Mammary epithelial cell (primary cell): Measurements from ENCODE around the gene S100A12.

Experiments used
- EZH2 ChIP-seq: IDR thresholded peaks from 2 replicates; pipeline ENCODE4 v1.6.1; 2012; ENCODE audit warnings: low read length, inconsistent platforms, borderline replicate concordance
- TF ChIP-seq, protein P1 (sequence below), 2 donors: IDR thresholded peaks in 1 of 2; conservative IDR thresholded peaks in 1 of 2; 2 replicates each; pipeline ENCODE4 v1.5.1; 2011 to 2012; ENCODE audit warnings: inconsistent platforms in 2 of 2, low read length in 2 of 2, mild to moderate bottlenecking in 2 of 2, control low read depth in 1 of 2, low read depth in 1 of 2; ENCODE audit not compliant: insufficient read depth in 1 of 2; ENCODE audit errors: extremely low read depth in 1 of 2

GRCh38 chr1:153422450-153423068 is 47.1 kb upstream of the S100A12 start:
- TF ChIP-seq, protein P1, sequence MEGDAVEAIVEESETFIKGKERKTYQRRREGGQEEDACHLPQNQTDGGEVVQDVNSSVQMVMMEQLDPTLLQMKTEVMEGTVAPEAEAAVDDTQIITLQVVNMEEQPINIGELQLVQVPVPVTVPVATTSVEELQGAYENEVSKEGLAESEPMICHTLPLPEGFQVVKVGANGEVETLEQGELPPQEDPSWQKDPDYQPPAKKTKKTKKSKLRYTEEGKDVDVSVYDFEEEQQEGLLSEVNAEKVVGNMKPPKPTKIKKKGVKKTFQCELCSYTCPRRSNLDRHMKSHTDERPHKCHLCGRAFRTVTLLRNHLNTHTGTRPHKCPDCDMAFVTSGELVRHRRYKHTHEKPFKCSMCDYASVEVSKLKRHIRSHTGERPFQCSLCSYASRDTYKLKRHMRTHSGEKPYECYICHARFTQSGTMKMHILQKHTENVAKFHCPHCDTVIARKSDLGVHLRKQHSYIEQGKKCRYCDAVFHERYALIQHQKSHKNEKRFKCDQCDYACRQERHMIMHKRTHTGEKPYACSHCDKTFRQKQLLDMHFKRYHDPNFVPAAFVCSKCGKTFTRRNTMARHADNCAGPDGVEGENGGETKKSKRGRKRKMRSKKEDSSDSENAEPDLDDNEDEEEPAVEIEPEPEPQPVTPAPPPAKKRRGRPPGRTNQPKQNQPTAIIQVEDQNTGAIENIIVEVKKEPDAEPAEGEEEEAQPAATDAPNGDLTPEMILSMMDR (conservative IDR thresholded peaks at IDR 0.05 in 1 of 2, IDR thresholded peaks at IDR 0.05 in 1 of 2; ENCODE audit: extremely low read depth in 1 of 2, insufficient read depth in 1 of 2, low read depth in 1 of 2, low read length in 2 of 2) = no peak
- TF ChIP-seq EZH2 = no peak
